Measurements from ENCODE around the gene NPSR1.

- TF ChIP-seq CTCF (IDR thresholded peaks at IDR 0.05) (no peak), POLR2A (IDR thresholded peaks at IDR 0.05) (no peak)
Observed at GRCh38 chr7:34830390-34830789, 172.4 kb downstream of the NPSR1 start.

All from uterus (tissue), 2 donors.